Activated CD4-positive, alpha-beta memory T cell treated with anti-CD3 and anti-CD28 coated beads, Interleukin-2, amount 10 ng/mL, durations not matched to agents 7 days and 5 days (primary cell): ENCODE data around the gene MFN2. TPM values are rescaled to one million over a fixed set of nuclear protein-coding genes. Genes with fewer than 3 reads are reported as not detected.
A peak's percentile ranks its signal among the peaks of the same experiment; 100 is the strongest.

ENCODE experiments used
- CTCF ChIA-PET: fragments of 350-600 bp; sonication (Branson Sonifier 250); formaldehyde crosslinking; loops from one replicate; lab custom pipeline; 2021; ENCODE audit warnings: antibody characterized with exemption, inconsistent platforms; lab: Charles Lee
- POLR2A ChIA-PET: fragments of 350-600 bp; sonication (Branson Sonifier 250); formaldehyde crosslinking; loops from one replicate; lab custom pipeline; 2021; ENCODE audit warnings: antibody characterized with exemption; lab: Charles Lee
- DNase-seq: peaks from one replicate; pipeline ENCODE4 v3.0.0-alpha.2; 2020
- H3K27ac Mint-ChIP-seq: one replicate; pipeline ENCODE4 v1.8.0; 2021; ENCODE audit warnings: mild to moderate bottlenecking, mixed read lengths
- H3K27me3 Mint-ChIP-seq: one replicate; pipeline ENCODE4 v1.8.0; 2021; ENCODE audit warnings: mixed read lengths
- H3K36me3 Mint-ChIP-seq: one replicate; pipeline ENCODE4 v1.8.0; 2021; ENCODE audit warnings: low read depth, mixed read lengths
- H3K4me1 Mint-ChIP-seq: one replicate; pipeline ENCODE4 v1.8.0; 2021; ENCODE audit warnings: mixed read lengths
- H3K4me3 Mint-ChIP-seq: one replicate; pipeline ENCODE4 v1.8.0; 2021; ENCODE audit warnings: mild to moderate bottlenecking, mixed read lengths
- H3K9me3 Mint-ChIP-seq: one replicate; pipeline ENCODE4 v1.8.0; 2021; ENCODE audit warnings: mixed read lengths
- total RNA-seq, 2 experiments: library from RNA; stranded (reverse); gene quantifications; one replicate each; pipeline ENCODE4 v1.2.3, GENCODE V29; 2021

The MFN2 gene
- total RNA-seq, 2 experiments from 2014 or later, result 51.4 to 52.1 TPM

GRCh38 chr1:12057940-12058687, 77.9 kb downstream of the MFN2 start:
- ChIA-PET CTCF (interaction anchor here (0.9 kb wide), 1 partner anchor 11 kb away, joined by 3 read pairs; no protein-coding TSS in a partner anchor), POLR2A (interaction anchor here (0.8 to 6.6 kb wide), 7 partner anchors 8 to 149 kb away, joined by 3 to 47 read pairs (median 9); partner anchors contain the start of gene TNFRSF8)
- Mint-ChIP-seq H3K4me3 (no peak overlapping the region), H3K27ac (peak overlapping the region; percentile 61), H3K4me1 (peaks cover 83% of the 10 kb centered on the region), H3K9me3 (no peaks in the 10 kb centered on the region), H3K36me3 (no peaks in the 10 kb centered on the region), H3K27me3 (peaks cover 4% of the 10 kb centered on the region)
- no peak for DNase-seq

GRCh38 chr1:12059226-12059625, 79.0 kb downstream of the MFN2 start:
- POLR2A ChIA-PET, result interaction anchor here (1.1 to 6.6 kb wide), 4 partner anchors 8 to 151 kb away, joined by 5 to 44 read pairs (median 8); no protein-coding TSS in a partner anchor
- CTCF ChIA-PET, result no interaction called here
- DNase-seq, result no peak
- Mint-ChIP-seq H3K4me3 (no peak overlapping the region), H3K9me3 (no peaks in the 10 kb centered on the region), H3K36me3 (peaks cover 5% of the 10 kb centered on the region), H3K27ac (no peak overlapping the region), H3K27me3 (peaks cover 5% of the 10 kb centered on the region), H3K4me1 (peaks cover 82% of the 10 kb centered on the region)

- peaks cover 82% of the 10 kb centered on the region for H3K4me1 Mint-ChIP-seq
- DNase-seq, result no peak
- peaks cover 5% of the 10 kb centered on the region for H3K27me3 Mint-ChIP-seq
- POLR2A ChIA-PET, result interaction anchor here (1.1 to 6.6 kb wide), 5 partner anchors 8 to 152 kb away, joined by 4 to 44 read pairs (median 6); no protein-coding TSS in a partner anchor
- CTCF ChIA-PET, result no interaction called here
- H3K4me3 Mint-ChIP-seq, result no peak overlapping the region
- H3K36me3 Mint-ChIP-seq, result peaks cover 11% of the 10 kb centered on the region
- H3K9me3 Mint-ChIP-seq, result no peaks in the 10 kb centered on the region
- peak overlapping the region; percentile 60 for H3K27ac Mint-ChIP-seq
Measured at GRCh38 chr1:12059722-12060464, 79.6 kb downstream of the MFN2 start.

- ChIA-PET CTCF (no interaction called here), POLR2A (interaction anchor here (1.3 to 6.6 kb wide), 4 partner anchors 7 to 41 kb away, joined by 3 to 44 read pairs (median 6); no protein-coding TSS in a partner anchor)
- Mint-ChIP-seq H3K9me3 (no peaks in the 10 kb centered on the region), H3K4me3 (no peak overlapping the region), H3K27ac (no peak overlapping the region), H3K27me3 (peaks cover 5% of the 10 kb centered on the region), H3K4me1 (peaks cover 76% of the 10 kb centered on the region), H3K36me3 (peaks cover 11% of the 10 kb centered on the region)
- no peak for DNase-seq
Measured at GRCh38 chr1:12060500-12060899, 80.3 kb downstream of the MFN2 start.

Other genes starting within 250 kb of the MFN2 start
- gene AGTRAP, start 244.3 kb upstream of the MFN2 start, total RNA-seq, result 10 to 100 TPM; 52.7 to 57.3 TPM
- under 1 TPM in 1 of 2 experiments, not detected in 1; 0.25 TPM for gene C1orf167, start 218.3 kb upstream of the MFN2 start, total RNA-seq
- gene MTHFR, start 174.5 kb upstream of the MFN2 start, total RNA-seq, result 10 to 100 TPM; 29.4 to 32.2 TPM
- 10 to 100 TPM; 18.8 to 19.5 TPM for gene CLCN6, start 174.3 kb upstream of the MFN2 start, total RNA-seq
- not detected for gene NPPA, start 132.7 kb upstream of the MFN2 start, total RNA-seq
- not detected for gene NPPB, start 121.5 kb upstream of the MFN2 start, total RNA-seq
- 10 to 100 TPM; 41.5 to 41.9 TPM for gene KIAA2013, start 54.0 kb upstream of the MFN2 start, total RNA-seq
- 10 to 100 TPM; 15.7 to 16.5 TPM for gene PLOD1, start 45.7 kb upstream of the MFN2 start, total RNA-seq
- 10 to 100 TPM; 98.3 to 98.6 TPM for gene MIIP, start 39.1 kb downstream of the MFN2 start, total RNA-seq
- 10 to 100 TPM; 32.9 to 34.3 TPM for gene TNFRSF8, start 82.9 kb downstream of the MFN2 start, total RNA-seq
- 100 to 1,000 TPM; 434 to 447 TPM for gene TNFRSF1B, start 186.5 kb downstream of the MFN2 start, total RNA-seq
- 10 to 100 TPM; 28.1 to 31.4 TPM for gene VPS13D, start 249.6 kb downstream of the MFN2 start, total RNA-seq